Stimulated activated CD4-positive, alpha-beta T cell treated with anti-CD3 and anti-CD28 coated beads, Interleukin-15, amount 100 ng/mL, for 24 hours (primary cell): ENCODE data around the gene RORC.
"Not testable (repeated sequence)": the region's sequence is repeated elsewhere in the genome, so short reads cannot be mapped to it uniquely, and the experiment has no call there.

ENCODE experiments used
- DNase-seq: peaks from one replicate; pipeline ENCODE4 v3.0.0-alpha.2; 2020

Gene RORC

GRCh38 chr1:151831605-151832004, at the start of gene RORC:
Gene RORC (minus strand): TSS chr1:151831802. CDS start chr1:151831764, 38 bp downstream.
- DNase-seq: no peak

- no peak for DNase-seq
Observed at GRCh38 chr1:151875419-151876097, 44.0 kb upstream of the RORC start.

- DNase-seq: not testable (repeated sequence)
Observed at GRCh38 chr1:151872776-151873175, 41.2 kb upstream of the RORC start.

- DNase-seq: no peak
Observed at GRCh38 chr1:151871284-151872030, 39.9 kb upstream of the RORC start.

- no peak for DNase-seq
Observed at GRCh38 chr1:151868486-151868885, 36.9 kb upstream of the RORC start.

- DNase-seq: peak; percentile 11
Observed at GRCh38 chr1:151867765-151868411, 36.3 kb upstream of the RORC start.

GRCh38 chr1:151867321-151867720, 35.7 kb upstream of the RORC start:
- DNase-seq: no peak

- DNase-seq: no peak
Observed at GRCh38 chr1:151864411-151864810, 32.8 kb upstream of the RORC start.

- DNase-seq: no peak
Observed at GRCh38 chr1:151862604-151863003, 31.0 kb upstream of the RORC start.

GRCh38 chr1:151860504-151861187, 29.0 kb upstream of the RORC start:
- DNase-seq: no peak

GRCh38 chr1:151859891-151860293, 28.3 kb upstream of the RORC start:
- no peak for DNase-seq

- no peak for DNase-seq
Observed at GRCh38 chr1:151858886-151859665, 27.5 kb upstream of the RORC start.

- no peak for DNase-seq
Observed at GRCh38 chr1:151858030-151858746, 26.6 kb upstream of the RORC start.

GRCh38 chr1:151855933-151856332, 24.3 kb upstream of the RORC start:
- no peak for DNase-seq

- not testable (repeated sequence) for DNase-seq
Observed at GRCh38 chr1:151855516-151855915, 23.9 kb upstream of the RORC start.

- DNase-seq: no peak
Observed at GRCh38 chr1:151854658-151855057, 23.1 kb upstream of the RORC start.

GRCh38 chr1:151853411-151853943, 21.9 kb upstream of the RORC start, which contains the start of gene THEM5:
Gene THEM5 (minus strand): TSS chr1:151853712. CDS start chr1:151853565, 147 bp downstream.
- no peak for DNase-seq

- DNase-seq: no peak
Observed at GRCh38 chr1:151852733-151853132, 21.1 kb upstream of the RORC start.

- DNase-seq: no peak
Observed at GRCh38 chr1:151851886-151852285, 20.3 kb upstream of the RORC start.

- DNase-seq: no peak
Observed at GRCh38 chr1:151849871-151850270, 18.3 kb upstream of the RORC start.

- DNase-seq: no peak
Observed at GRCh38 chr1:151849126-151849525, 17.5 kb upstream of the RORC start.
